GM19099 (cell line): ENCODE results near the gene ITK.
A peak's percentile ranks its signal among the peaks of the same experiment; 100 is the strongest.

Experiments
- POLR2A ChIP-seq: IDR thresholded peaks from 3 replicates; pipeline ENCODE4 v1.6.1; 2011; ENCODE audit warnings: low read depth; ENCODE audit not compliant: insufficient read length; ENCODE audit errors: extremely low read depth

The ITK gene

GRCh38 chr5:157273131-157273556 is 92.5 kb downstream of the ITK start:
- TF ChIP-seq POLR2A: peak; percentile 38

- no peak for TF ChIP-seq POLR2A
Observed at GRCh38 chr5:157275403-157275802, 94.8 kb downstream of the ITK start.

GRCh38 chr5:157278319-157279037 is 97.8 kb downstream of the ITK start:
- TF ChIP-seq POLR2A: no peak

- TF ChIP-seq POLR2A: no peak
Observed at GRCh38 chr5:157279605-157280239, 99.1 kb downstream of the ITK start.

GRCh38 chr5:157280927-157281326 is 100.3 kb downstream of the ITK start:
- TF ChIP-seq POLR2A: no peak

- no peak for TF ChIP-seq POLR2A
Observed at GRCh38 chr5:157282150-157282549, 101.5 kb downstream of the ITK start.

GRCh38 chr5:157283434-157283833 is 102.8 kb downstream of the ITK start:
- no peak for TF ChIP-seq POLR2A

GRCh38 chr5:157284458-157285212 is 104.0 kb downstream of the ITK start:
- TF ChIP-seq POLR2A: no peak

- no peak for TF ChIP-seq POLR2A
Observed at GRCh38 chr5:157285310-157286035, 104.8 kb downstream of the ITK start.

GRCh38 chr5:157286761-157287211 is 106.1 kb downstream of the ITK start:
- no peak for TF ChIP-seq POLR2A

- TF ChIP-seq POLR2A: no peak
Observed at GRCh38 chr5:157288405-157289163, 107.9 kb downstream of the ITK start.

- no peak for TF ChIP-seq POLR2A
Observed at GRCh38 chr5:157289164-157289819, 108.7 kb downstream of the ITK start.

- TF ChIP-seq POLR2A: no peak
Observed at GRCh38 chr5:157290156-157290980, 109.7 kb downstream of the ITK start.

GRCh38 chr5:157290981-157291711 is 110.5 kb downstream of the ITK start:
- no peak for TF ChIP-seq POLR2A
